GM23338 (cell line): ENCODE data around the gene APOBEC3B. TPM values are rescaled to one million over a fixed set of nuclear protein-coding genes. Genes with fewer than 3 reads are reported as not detected.
"Not testable (repeated sequence)": the region's sequence is repeated elsewhere in the genome, so short reads cannot be mapped to it uniquely, and the experiment has no call there.

Experiments
- ATAC-seq: fragments of 200-7000 bp; cut with Tn5 transposase; 3 replicates; pipeline ENCODE4 v1.9.1; 2020
- DNase-seq: peaks from one replicate; pipeline ENCODE4 v3.0.0-alpha.2; 2015; ENCODE audit warnings: low spot score
- H2AFZ ChIP-seq: fragments of 200-600 bp; sonication (generic); 2 replicates; pipeline ENCODE4 v1.8.0; 2016; ENCODE audit warnings: antibody characterized with exemption, mild to moderate bottlenecking, moderate library complexity
- H3F3A ChIP-seq: fragments of 200-600 bp; sonication (generic); replicated peaks from 2 replicates; pipeline ENCODE4 v1.8.0; 2017; ENCODE audit warnings: antibody characterized with exemption, mixed run types, low read depth
- H3K27ac ChIP-seq: fragments of 200-600 bp; sonication (generic); 2 replicates; pipeline ENCODE4 v1.6.1; 2016; ENCODE audit warnings: low read depth
- H3K27me3 ChIP-seq: fragments of 200-600 bp; sonication (generic); 2 replicates; pipeline ENCODE4 v1.8.0; 2016; ENCODE audit warnings: mild to moderate bottlenecking, mixed run types, moderate library complexity; ENCODE audit not compliant: insufficient read depth
- H3K36me3 ChIP-seq: fragments of 200-600 bp; sonication (generic); 2 replicates; pipeline ENCODE4 v1.8.0; 2016; ENCODE audit warnings: mild to moderate bottlenecking; ENCODE audit not compliant: insufficient read depth
- H3K4me1 ChIP-seq: fragments of 200-600 bp; sonication (generic); 2 replicates; pipeline ENCODE4 v1.8.0; 2016; ENCODE audit warnings: mild to moderate bottlenecking, moderate library complexity; ENCODE audit not compliant: insufficient read depth
- H3K4me2 ChIP-seq: fragments of 200-600 bp; sonication (generic); 2 replicates; pipeline ENCODE4 v1.7.1; 2017; ENCODE audit warnings: mixed run types
- H3K4me3 ChIP-seq: fragments of 200-600 bp; sonication (generic); 2 replicates; pipeline ENCODE4 v1.6.1; 2016; ENCODE audit warnings: mixed run types
- H3K79me2 ChIP-seq: fragments of 200-600 bp; sonication (generic); replicated peaks from 2 replicates; pipeline ENCODE4 v1.8.0; 2017; ENCODE audit warnings: mild to moderate bottlenecking; ENCODE audit not compliant: insufficient read depth
- H3K9me2 ChIP-seq: fragments of 200-600 bp; sonication (generic); 2 replicates; pipeline ENCODE4 v1.8.0; 2017; ENCODE audit not compliant: insufficient read depth
- H4K20me1 ChIP-seq: fragments of 200-600 bp; sonication (generic); replicated peaks from 2 replicates; pipeline ENCODE4 v1.8.0; 2017; ENCODE audit warnings: mild to moderate bottlenecking; ENCODE audit not compliant: insufficient read depth
- H3K27ac Mint-ChIP-seq: 2 replicates; pipeline ENCODE4 v1.8.0; 2020; ENCODE audit warnings: inconsistent platforms, mild to moderate bottlenecking, moderate library complexity, mixed read lengths
- H3K27me3 Mint-ChIP-seq: 3 replicates; pipeline ENCODE4 v1.8.0; 2022; ENCODE audit warnings: low read depth, mild to moderate bottlenecking, moderate library complexity, mixed read lengths, inconsistent platforms; ENCODE audit not compliant: insufficient read depth, poor library complexity
- H3K36me3 Mint-ChIP-seq: 3 replicates; pipeline ENCODE4 v1.8.0; 2021; ENCODE audit warnings: low read depth, mild to moderate bottlenecking, inconsistent platforms, moderate library complexity, mixed read lengths
- H3K4me1 Mint-ChIP-seq: 3 replicates; pipeline ENCODE4 v1.8.0; 2020; ENCODE audit warnings: mild to moderate bottlenecking, inconsistent platforms, mixed read lengths
- H3K4me3 Mint-ChIP-seq: 3 replicates; pipeline ENCODE4 v1.8.0; 2021; ENCODE audit warnings: moderate library complexity, mild to moderate bottlenecking, inconsistent platforms, mixed read lengths
- H3K9me3 Mint-ChIP-seq: 3 replicates; pipeline ENCODE4 v1.8.0; 2020; ENCODE audit warnings: moderate library complexity, mild to moderate bottlenecking, inconsistent platforms, mixed read lengths
- CREB1 ChIP-seq: fragments of 250-450 bp; sonication (Bioruptor Pico); IDR thresholded peaks from 2 replicates; pipeline ENCODE4 v1.5.0; 2020; ENCODE audit warnings: low read depth, mild to moderate bottlenecking, moderate library complexity
- EZH2 ChIP-seq: fragments of 200-600 bp; sonication (generic); IDR thresholded peaks from one replicate; pipeline ENCODE4 v1.8.0; 2017; ENCODE audit warnings: antibody characterized with exemption, mild to moderate bottlenecking, low read depth; ENCODE audit not compliant: unreplicated experiment
- NANOG ChIP-seq: IDR thresholded peaks from 2 replicates; pipeline ENCODE4 v1.6.1; 2016; ENCODE audit warnings: antibody characterized with exemption, borderline replicate concordance
- POLR2AphosphoS5 ChIP-seq: IDR thresholded peaks from 2 replicates; pipeline ENCODE4 v1.6.1; 2016; ENCODE audit warnings: antibody characterized with exemption, low read depth
- STAT1 ChIP-seq: IDR thresholded peaks from one replicate; pipeline ENCODE4 v1.6.1; 2016; ENCODE audit warnings: antibody characterized with exemption; ENCODE audit not compliant: unreplicated experiment
- ZNF114 ChIP-seq: fragments of 250-450 bp; sonication (Bioruptor Pico); IDR thresholded peaks from 2 replicates; pipeline ENCODE4 v1.5.0; 2020; ENCODE audit warnings: mild to moderate bottlenecking, moderate library complexity
- ZNF331 ChIP-seq: fragments of 250-450 bp; sonication (Bioruptor Pico); IDR thresholded peaks from 2 replicates; pipeline ENCODE4 v1.5.0; 2020; ENCODE audit warnings: low read depth, mild to moderate bottlenecking, moderate library complexity
- polyA plus RNA-seq: library from polyadenylated mRNA; unstranded; fragments of >200 nt; fragmentation: Nextera tagmentation; extraction: Ambion mirVana; gene quantifications from 2 replicates; pipeline ENCODE4 v1.2.1, GENCODE V29; 2016
- total RNA-seq: library from RNA; depleted of rRNA; stranded (reverse); fragments of >200 nt; shearing (Covaris generic); gene quantifications from 2 replicates; pipeline ENCODE4 v1.2.3, GENCODE V29; 2014
- TF ChIP-seq, protein P1 (sequence below): fragments of 250-450 bp; sonication (Bioruptor Pico); IDR thresholded peaks from 2 replicates; pipeline ENCODE4 v1.5.0; 2020; ENCODE audit warnings: mild to moderate bottlenecking, moderate library complexity
- TF ChIP-seq, protein P2 (sequence below): IDR thresholded peaks from 2 replicates; pipeline ENCODE4 v1.6.1; 2016; ENCODE audit warnings: antibody characterized with exemption
- TF ChIP-seq, protein P3 (sequence below): IDR thresholded peaks from one replicate; pipeline ENCODE4 v1.6.1; 2018; ENCODE audit warnings: antibody characterized with exemption; ENCODE audit not compliant: unreplicated experiment

APOBEC3B gene
- total and polyA plus RNA-seq, 2 experiments from 2014 or later, result 7.0 to 9.2 TPM

DNA sequence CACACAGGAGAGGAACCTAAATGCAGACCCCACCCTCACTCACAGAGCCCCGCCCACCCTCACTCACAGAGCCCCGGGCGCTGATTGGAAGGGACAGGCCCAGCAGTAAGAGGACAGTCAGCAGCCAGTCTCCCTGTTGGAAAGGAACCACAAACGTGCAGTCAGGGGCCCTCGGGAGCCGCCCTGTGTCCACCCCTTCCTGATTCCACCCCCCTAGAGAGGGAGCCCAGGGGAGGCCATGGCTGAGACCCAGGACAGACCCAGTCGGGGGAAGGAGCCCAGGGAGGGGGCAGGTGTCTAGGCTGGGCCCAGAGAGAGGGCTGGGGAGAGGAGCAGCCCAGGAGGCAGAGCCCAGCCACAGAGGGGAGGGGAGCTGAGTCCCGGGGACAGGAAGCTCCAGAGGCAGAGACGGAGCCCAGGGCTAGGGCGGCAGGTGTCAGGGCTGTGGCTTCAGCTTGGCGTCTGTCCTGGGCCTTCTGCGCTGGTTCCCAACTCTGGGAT lies 10.8 kb downstream of the APOBEC3B start:
- not testable (repeated sequence) for H3K4me1 ChIP-seq, H3K27me3 ChIP-seq, H2AFZ ChIP-seq, H3K36me3 Mint-ChIP-seq, H3K27ac ChIP-seq, H3K36me3 ChIP-seq, H4K20me1 ChIP-seq, H3K79me2 ChIP-seq, H3F3A ChIP-seq, H3K9me2 ChIP-seq
- TF ChIP-seq POLR2AphosphoS5, result peak; percentile 63
- peaks cover 26% of the 10 kb centered on the region for H3K4me1 Mint-ChIP-seq
- peak; percentile 95 for ATAC-seq
- H3K4me3 ChIP-seq, result peak overlapping the region; percentile 46; the same call in 1 of the 2 replicates
- peaks cover 10% of the 10 kb centered on the region; the same call in 2 of the 3 replicates for H3K9me3 Mint-ChIP-seq
- H3K4me2 ChIP-seq, result peak overlapping the region; percentile 74
- peaks cover 12% of the 10 kb centered on the region for H3K27me3 Mint-ChIP-seq
- H3K4me3 Mint-ChIP-seq, result peak overlapping the region; percentile 9; the same call in 1 of the 3 replicates
- H3K27ac Mint-ChIP-seq, result peak overlapping the region; percentile 62
- peak; percentile 82 for DNase-seq

DNA sequence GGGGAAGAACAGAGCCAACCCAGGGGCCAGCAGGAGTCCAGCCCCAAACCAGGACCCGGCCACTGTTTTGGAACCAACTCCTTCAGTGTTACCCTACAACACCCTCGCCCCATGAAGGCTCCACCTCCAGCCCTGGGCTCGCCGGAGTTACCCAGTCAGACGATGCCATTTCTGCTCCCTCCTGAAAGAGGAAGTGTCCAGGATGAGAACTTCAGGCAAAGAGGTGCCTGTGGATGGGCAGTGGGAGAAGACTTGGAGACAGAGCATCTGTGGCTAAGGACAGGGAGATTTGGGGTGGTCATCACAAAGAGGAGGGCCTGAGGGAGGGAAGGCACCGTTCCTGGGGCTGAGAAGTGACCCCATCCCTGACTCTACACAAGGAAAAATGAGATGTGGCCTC lies 14.0 kb downstream of the APOBEC3B start:
- H3K4me1 Mint-ChIP-seq, result peaks cover 43% of the 10 kb centered on the region
- ATAC-seq (no peak), DNase-seq (no peak)
- Histone ChIP-seq H3K79me2 (no peaks in the 10 kb centered on the region), H3K4me2 (no peak overlapping the region), H3K27ac (no peak overlapping the region), H3K4me1 (peaks cover 5% of the 10 kb centered on the region), H3K4me3 (no peak overlapping the region), H3K27me3 (no peaks in the 10 kb centered on the region), H4K20me1 (no peaks in the 10 kb centered on the region), H2AFZ (no peak overlapping the region), H3F3A (peaks cover 5% of the 10 kb centered on the region; the same call in 1 of the 2 replicates), H3K36me3 (no peaks in the 10 kb centered on the region), H3K9me2 (no peaks in the 10 kb centered on the region)
- peaks cover 10% of the 10 kb centered on the region; the same call in 2 of the 3 replicates for H3K9me3 Mint-ChIP-seq
- H3K4me3 Mint-ChIP-seq, result no peak overlapping the region
- H3K27me3 Mint-ChIP-seq, result peaks cover 16% of the 10 kb centered on the region
- H3K36me3 Mint-ChIP-seq, result peaks cover 11% of the 10 kb centered on the region
- H3K27ac Mint-ChIP-seq, result no peak overlapping the region
- TF ChIP-seq, protein P1, sequence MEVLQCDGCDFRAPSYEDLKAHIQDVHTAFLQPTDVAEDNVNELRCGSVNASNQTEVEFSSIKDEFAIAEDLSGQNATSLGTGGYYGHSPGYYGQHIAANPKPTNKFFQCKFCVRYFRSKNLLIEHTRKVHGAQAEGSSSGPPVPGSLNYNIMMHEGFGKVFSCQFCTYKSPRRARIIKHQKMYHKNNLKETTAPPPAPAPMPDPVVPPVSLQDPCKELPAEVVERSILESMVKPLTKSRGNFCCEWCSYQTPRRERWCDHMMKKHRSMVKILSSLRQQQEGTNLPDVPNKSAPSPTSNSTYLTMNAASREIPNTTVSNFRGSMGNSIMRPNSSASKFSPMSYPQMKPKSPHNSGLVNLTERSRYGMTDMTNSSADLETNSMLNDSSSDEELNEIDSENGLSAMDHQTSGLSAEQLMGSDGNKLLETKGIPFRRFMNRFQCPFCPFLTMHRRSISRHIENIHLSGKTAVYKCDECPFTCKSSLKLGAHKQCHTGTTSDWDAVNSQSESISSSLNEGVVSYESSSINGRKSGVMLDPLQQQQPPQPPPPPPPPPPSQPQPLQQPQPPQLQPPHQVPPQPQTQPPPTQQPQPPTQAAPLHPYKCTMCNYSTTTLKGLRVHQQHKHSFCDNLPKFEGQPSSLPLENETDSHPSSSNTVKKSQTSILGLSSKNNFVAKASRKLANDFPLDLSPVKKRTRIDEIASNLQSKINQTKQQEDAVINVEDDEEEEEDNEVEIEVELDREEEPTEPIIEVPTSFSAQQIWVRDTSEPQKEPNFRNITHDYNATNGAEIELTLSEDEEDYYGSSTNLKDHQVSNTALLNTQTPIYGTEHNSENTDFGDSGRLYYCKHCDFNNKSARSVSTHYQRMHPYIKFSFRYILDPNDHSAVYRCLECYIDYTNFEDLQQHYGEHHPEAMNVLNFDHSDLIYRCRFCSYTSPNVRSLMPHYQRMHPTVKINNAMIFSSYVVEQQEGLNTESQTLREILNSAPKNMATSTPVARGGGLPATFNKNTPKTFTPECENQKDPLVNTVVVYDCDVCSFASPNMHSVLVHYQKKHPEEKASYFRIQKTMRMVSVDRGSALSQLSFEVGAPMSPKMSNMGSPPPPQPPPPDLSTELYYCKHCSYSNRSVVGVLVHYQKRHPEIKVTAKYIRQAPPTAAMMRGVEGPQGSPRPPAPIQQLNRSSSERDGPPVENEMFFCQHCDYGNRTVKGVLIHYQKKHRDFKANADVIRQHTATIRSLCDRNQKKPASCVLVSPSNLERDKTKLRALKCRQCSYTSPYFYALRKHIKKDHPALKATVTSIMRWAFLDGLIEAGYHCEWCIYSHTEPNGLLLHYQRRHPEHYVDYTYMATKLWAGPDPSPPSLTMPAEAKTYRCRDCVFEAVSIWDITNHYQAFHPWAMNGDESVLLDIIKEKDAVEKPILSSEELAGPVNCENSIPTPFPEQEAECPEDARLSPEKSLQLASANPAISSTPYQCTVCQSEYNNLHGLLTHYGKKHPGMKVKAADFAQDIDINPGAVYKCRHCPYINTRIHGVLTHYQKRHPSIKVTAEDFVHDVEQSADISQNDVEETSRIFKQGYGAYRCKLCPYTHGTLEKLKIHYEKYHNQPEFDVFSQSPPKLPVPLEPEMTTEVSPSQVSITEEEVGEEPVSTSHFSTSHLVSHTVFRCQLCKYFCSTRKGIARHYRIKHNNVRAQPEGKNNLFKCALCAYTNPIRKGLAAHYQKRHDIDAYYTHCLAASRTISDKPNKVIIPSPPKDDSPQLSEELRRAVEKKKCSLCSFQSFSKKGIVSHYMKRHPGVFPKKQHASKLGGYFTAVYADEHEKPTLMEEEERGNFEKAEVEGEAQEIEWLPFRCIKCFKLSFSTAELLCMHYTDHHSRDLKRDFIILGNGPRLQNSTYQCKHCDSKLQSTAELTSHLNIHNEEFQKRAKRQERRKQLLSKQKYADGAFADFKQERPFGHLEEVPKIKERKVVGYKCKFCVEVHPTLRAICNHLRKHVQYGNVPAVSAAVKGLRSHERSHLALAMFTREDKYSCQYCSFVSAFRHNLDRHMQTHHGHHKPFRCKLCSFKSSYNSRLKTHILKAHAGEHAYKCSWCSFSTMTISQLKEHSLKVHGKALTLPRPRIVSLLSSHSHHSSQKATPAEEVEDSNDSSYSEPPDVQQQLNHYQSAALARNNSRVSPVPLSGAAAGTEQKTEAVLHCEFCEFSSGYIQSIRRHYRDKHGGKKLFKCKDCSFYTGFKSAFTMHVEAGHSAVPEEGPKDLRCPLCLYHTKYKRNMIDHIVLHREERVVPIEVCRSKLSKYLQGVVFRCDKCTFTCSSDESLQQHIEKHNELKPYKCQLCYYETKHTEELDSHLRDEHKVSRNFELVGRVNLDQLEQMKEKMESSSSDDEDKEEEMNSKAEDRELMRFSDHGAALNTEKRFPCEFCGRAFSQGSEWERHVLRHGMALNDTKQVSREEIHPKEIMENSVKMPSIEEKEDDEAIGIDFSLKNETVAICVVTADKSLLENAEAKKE (CRISPR knock-in tag), result no peak
- no peak for TF ChIP-seq STAT1
- no peak for TF ChIP-seq EZH2
- TF ChIP-seq ZNF331 (CRISPR knock-in tag), result no peak
- no peak for TF ChIP-seq CREB1 (CRISPR knock-in tag)
- TF ChIP-seq, protein P2, sequence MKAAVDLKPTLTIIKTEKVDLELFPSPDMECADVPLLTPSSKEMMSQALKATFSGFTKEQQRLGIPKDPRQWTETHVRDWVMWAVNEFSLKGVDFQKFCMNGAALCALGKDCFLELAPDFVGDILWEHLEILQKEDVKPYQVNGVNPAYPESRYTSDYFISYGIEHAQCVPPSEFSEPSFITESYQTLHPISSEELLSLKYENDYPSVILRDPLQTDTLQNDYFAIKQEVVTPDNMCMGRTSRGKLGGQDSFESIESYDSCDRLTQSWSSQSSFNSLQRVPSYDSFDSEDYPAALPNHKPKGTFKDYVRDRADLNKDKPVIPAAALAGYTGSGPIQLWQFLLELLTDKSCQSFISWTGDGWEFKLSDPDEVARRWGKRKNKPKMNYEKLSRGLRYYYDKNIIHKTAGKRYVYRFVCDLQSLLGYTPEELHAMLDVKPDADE, result no peak
- no peak for TF ChIP-seq ZNF114 (CRISPR knock-in tag)
- no peak for TF ChIP-seq NANOG
- TF ChIP-seq, protein P3, sequence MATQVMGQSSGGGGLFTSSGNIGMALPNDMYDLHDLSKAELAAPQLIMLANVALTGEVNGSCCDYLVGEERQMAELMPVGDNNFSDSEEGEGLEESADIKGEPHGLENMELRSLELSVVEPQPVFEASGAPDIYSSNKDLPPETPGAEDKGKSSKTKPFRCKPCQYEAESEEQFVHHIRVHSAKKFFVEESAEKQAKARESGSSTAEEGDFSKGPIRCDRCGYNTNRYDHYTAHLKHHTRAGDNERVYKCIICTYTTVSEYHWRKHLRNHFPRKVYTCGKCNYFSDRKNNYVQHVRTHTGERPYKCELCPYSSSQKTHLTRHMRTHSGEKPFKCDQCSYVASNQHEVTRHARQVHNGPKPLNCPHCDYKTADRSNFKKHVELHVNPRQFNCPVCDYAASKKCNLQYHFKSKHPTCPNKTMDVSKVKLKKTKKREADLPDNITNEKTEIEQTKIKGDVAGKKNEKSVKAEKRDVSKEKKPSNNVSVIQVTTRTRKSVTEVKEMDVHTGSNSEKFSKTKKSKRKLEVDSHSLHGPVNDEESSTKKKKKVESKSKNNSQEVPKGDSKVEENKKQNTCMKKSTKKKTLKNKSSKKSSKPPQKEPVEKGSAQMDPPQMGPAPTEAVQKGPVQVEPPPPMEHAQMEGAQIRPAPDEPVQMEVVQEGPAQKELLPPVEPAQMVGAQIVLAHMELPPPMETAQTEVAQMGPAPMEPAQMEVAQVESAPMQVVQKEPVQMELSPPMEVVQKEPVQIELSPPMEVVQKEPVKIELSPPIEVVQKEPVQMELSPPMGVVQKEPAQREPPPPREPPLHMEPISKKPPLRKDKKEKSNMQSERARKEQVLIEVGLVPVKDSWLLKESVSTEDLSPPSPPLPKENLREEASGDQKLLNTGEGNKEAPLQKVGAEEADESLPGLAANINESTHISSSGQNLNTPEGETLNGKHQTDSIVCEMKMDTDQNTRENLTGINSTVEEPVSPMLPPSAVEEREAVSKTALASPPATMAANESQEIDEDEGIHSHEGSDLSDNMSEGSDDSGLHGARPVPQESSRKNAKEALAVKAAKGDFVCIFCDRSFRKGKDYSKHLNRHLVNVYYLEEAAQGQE, result no peak
